CD8-positive, alpha-beta memory T cell (primary cell): Measurements from ENCODE around the gene LRP8. TPM values are rescaled to one million over a fixed set of nuclear protein-coding genes. Genes with fewer than 3 reads are reported as not detected.

ENCODE experiments used
- CTCF ChIA-PET: fragments of 350-600 bp; sonication (Branson Sonifier 250); formaldehyde crosslinking; loops from one replicate; lab custom pipeline; 2021; ENCODE audit warnings: antibody characterized with exemption; lab: Charles Lee
- POLR2A ChIA-PET: fragments of 350-600 bp; sonication (Branson Sonifier 250); formaldehyde crosslinking; loops from one replicate; lab custom pipeline; 2021; ENCODE audit warnings: antibody characterized with exemption; lab: Charles Lee
- DNase-seq, 5 donors: peaks; one replicate each; pipeline versions ENCODE4 v3.0.0 to v3.0.0-alpha.2; 2020 to 2022; ENCODE audit warnings: mixed read lengths in 1 of 5
- H3K27ac ChIP-seq: one replicate; pipeline ENCODE4 v1.7.0; 2013; ENCODE audit warnings: low read depth, mild to moderate bottlenecking, low read length, moderate library complexity
- H3K27me3 ChIP-seq: 2 replicates; pipeline ENCODE4 v1.7.0; 2013; ENCODE audit warnings: low read length, mild to moderate bottlenecking; ENCODE audit not compliant: insufficient read depth, poor library complexity, severe bottlenecking
- H3K36me3 ChIP-seq: 2 replicates; pipeline ENCODE4 v1.7.0; 2013; ENCODE audit warnings: mild to moderate bottlenecking, low read length, moderate library complexity; ENCODE audit not compliant: insufficient read depth
- H3K4me1 ChIP-seq: 2 replicates; pipeline ENCODE4 v1.7.0; 2013; ENCODE audit warnings: mild to moderate bottlenecking, low read length, moderate library complexity; ENCODE audit not compliant: insufficient read depth
- H3K4me3 ChIP-seq: 2 replicates; pipeline ENCODE4 v1.7.0; 2013; ENCODE audit warnings: mild to moderate bottlenecking, low read length
- H3K9me3 ChIP-seq: 2 replicates; pipeline ENCODE4 v1.7.0; 2013; ENCODE audit warnings: mild to moderate bottlenecking, low read length
- H3K27ac Mint-ChIP-seq, 8 donors: one replicate each; pipeline ENCODE4 v1.8.0; 2020 to 2021; ENCODE audit warnings: mixed read lengths in 8 of 8, mild to moderate bottlenecking in 6 of 8, inconsistent platforms in 3 of 8, moderate library complexity in 3 of 8
- H3K27me3 Mint-ChIP-seq, 2 donors: one replicate each; pipeline ENCODE4 v1.8.0; 2020 to 2021; ENCODE audit warnings: mixed read lengths in 2 of 2, mild to moderate bottlenecking in 1 of 2, moderate library complexity in 1 of 2
- H3K36me3 Mint-ChIP-seq, 3 donors: one replicate each; pipeline ENCODE4 v1.8.0; 2020 to 2021; ENCODE audit warnings: mixed read lengths in 3 of 3, inconsistent platforms in 1 of 3, mild to moderate bottlenecking in 1 of 3
- H3K4me1 Mint-ChIP-seq, 3 donors: one replicate each; pipeline ENCODE4 v1.8.0; 2020 to 2021; ENCODE audit warnings: mixed read lengths in 3 of 3, inconsistent platforms in 1 of 3, mild to moderate bottlenecking in 1 of 3
- H3K4me3 Mint-ChIP-seq, 7 donors: one replicate each; pipeline ENCODE4 v1.8.0; 2020 to 2021; ENCODE audit warnings: mixed read lengths in 7 of 7, mild to moderate bottlenecking in 6 of 7, moderate library complexity in 4 of 7, inconsistent platforms in 2 of 7
- H3K9me3 Mint-ChIP-seq, 5 donors: one replicate each; pipeline ENCODE4 v1.8.0; 2020 to 2022; ENCODE audit warnings: mixed read lengths in 5 of 5, mild to moderate bottlenecking in 3 of 5, moderate library complexity in 2 of 5, inconsistent platforms in 1 of 5
- polyA plus RNA-seq: library from polyadenylated mRNA; unstranded; fragments of 300-500 nt; fragmentation: Illumina TruSeq; gene quantifications from one replicate; pipeline ENCODE4 v1.2.3, GENCODE V29; 2021
- total RNA-seq, 2 experiments: library from RNA; stranded (reverse); gene quantifications; one replicate each; pipeline ENCODE4 v1.2.3, GENCODE V29; 2021

LRP8 gene
- total and polyA plus RNA-seq, 3 experiments from 2014 or later, result 2.7 to 49.7 (median 48.7) TPM

DNA sequence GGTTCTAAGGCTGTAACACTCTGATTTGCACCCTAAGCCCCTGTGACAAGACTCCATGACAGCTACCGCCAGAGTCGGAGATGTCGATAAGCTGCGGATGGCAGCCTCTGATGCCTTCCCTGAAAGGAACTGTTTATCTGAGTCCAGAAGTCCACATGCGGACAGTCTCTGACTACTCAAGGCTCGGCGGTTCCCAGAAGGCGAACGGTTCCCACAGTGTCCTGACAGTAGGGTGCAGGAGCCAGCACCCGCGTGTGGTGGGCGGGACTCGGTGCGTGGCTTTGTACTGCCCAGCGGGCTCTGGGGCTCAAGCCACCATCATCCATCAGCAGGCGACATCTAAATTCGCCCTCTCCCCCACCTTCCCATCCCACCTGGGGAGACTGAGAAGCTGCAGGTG is 30.7 kb downstream of the LRP8 start:
- no peaks in the 10 kb centered on the region for H3K27me3 Mint-ChIP-seq
- H3K4me3 ChIP-seq, result no peak overlapping the region
- peaks cover 26 to 34% (median 29%) of the 10 kb centered on the region in 3 donors for H3K4me1 Mint-ChIP-seq
- no peaks in the 10 kb centered on the region for H3K9me3 Mint-ChIP-seq
- no peak for DNase-seq
- no peaks in the 10 kb centered on the region for H3K27me3 ChIP-seq
- no peaks in the 10 kb centered on the region for H3K9me3 ChIP-seq
- no peak overlapping the region for H3K27ac ChIP-seq
- ChIA-PET POLR2A (no interaction called here), CTCF (no interaction called here)
- peak overlapping the region in 1 of 8 donors; percentile 47 for H3K27ac Mint-ChIP-seq
- H3K36me3 Mint-ChIP-seq, result peaks cover 0 to 1% (median 0%) of the 10 kb centered on the region in 3 donors
- H3K36me3 ChIP-seq, result no peaks in the 10 kb centered on the region
- H3K4me1 ChIP-seq, result peaks cover 26% of the 10 kb centered on the region
- H3K4me3 Mint-ChIP-seq, result no peak overlapping the region

DNA sequence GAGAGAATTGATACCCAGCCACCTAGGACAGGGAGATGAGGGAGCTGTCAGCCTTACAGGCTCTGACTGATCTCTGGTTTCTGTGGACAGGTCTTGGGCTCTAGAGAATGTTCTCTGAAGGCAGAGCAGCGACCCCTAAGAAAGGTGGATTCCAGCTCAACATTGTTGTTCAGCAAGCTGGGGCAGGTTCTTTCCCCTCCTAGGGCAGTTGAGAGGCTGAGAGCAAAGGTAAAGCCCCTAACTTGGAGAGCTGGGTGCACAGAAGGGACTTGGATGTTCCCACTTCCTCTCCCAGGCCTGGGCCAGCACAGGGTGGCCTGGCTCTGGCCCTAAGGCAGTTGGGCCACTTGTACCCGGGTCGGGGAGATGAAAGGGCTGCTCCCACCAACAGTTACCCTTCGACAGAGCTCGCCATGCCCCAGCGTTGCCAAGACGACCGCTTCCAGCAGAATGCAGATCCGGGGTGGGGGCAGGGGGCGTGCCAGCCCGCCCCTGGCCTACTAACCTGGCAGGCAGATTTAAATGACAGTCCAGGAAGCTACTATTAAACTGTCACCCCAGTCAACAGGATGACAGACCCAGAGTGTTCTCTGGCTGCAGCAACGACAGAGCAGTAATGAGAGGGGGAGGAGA is 31.6 kb downstream of the LRP8 start:
- DNase-seq, result no peak
- H3K36me3 Mint-ChIP-seq, result peaks cover 0 to 1% (median 0%) of the 10 kb centered on the region in 3 donors
- peak overlapping the region in 2 of 8 donors; percentile 58 to 63 for H3K27ac Mint-ChIP-seq
- no peaks in the 10 kb centered on the region for H3K27me3 Mint-ChIP-seq
- H3K4me3 Mint-ChIP-seq, result no peak overlapping the region
- no peaks in the 10 kb centered on the region for H3K36me3 ChIP-seq
- H3K4me1 Mint-ChIP-seq, result peaks cover 26 to 34% (median 32%) of the 10 kb centered on the region in 3 donors
- no peaks in the 10 kb centered on the region for H3K9me3 Mint-ChIP-seq
- peaks cover 26% of the 10 kb centered on the region for H3K4me1 ChIP-seq
- H3K9me3 ChIP-seq, result no peaks in the 10 kb centered on the region
- no peaks in the 10 kb centered on the region for H3K27me3 ChIP-seq
- H3K4me3 ChIP-seq, result no peak overlapping the region
- ChIA-PET POLR2A (no interaction called here), CTCF (no interaction called here)
- no peak overlapping the region for H3K27ac ChIP-seq

DNA sequence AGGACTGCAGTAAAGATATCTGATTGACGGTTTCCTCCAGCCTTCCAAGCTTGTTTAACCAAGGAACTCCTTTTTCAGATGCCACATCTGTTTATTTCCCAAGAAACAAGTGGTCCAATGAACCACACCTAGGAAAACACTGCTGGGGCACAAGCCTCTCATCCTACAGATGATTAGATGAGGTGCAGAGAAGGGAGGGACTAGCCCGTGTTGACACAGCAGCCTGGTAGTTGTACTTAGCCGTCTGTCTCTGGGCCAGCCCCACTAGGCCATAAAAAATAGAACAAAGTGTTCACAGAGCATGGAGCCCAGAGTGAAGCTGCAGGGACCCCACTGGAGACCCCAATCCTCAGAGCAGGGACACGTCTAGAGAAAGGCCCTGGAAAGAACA is 32.1 kb downstream of the LRP8 start:
- POLR2A ChIA-PET, result interaction anchor here (0.5 kb wide), 1 partner anchor 127 kb away, joined by 4 read pairs; no protein-coding TSS in a partner anchor
- Histone ChIP-seq H3K9me3 (no peaks in the 10 kb centered on the region), H3K36me3 (no peaks in the 10 kb centered on the region), H3K4me3 (no peak overlapping the region), H3K4me1 (peaks cover 26% of the 10 kb centered on the region), H3K27ac (no peak overlapping the region), H3K27me3 (no peaks in the 10 kb centered on the region)
- H3K27ac Mint-ChIP-seq, result peak overlapping the region in 4 of 8 donors; percentile 35 to 63 (median 60)
- CTCF ChIA-PET, result no interaction called here
- H3K27me3 Mint-ChIP-seq, result no peaks in the 10 kb centered on the region
- peaks cover 26 to 34% (median 34%) of the 10 kb centered on the region in 3 donors for H3K4me1 Mint-ChIP-seq
- H3K36me3 Mint-ChIP-seq, result peaks cover 0 to 1% (median 0%) of the 10 kb centered on the region in 3 donors
- no peak for DNase-seq
- H3K9me3 Mint-ChIP-seq, result no peaks in the 10 kb centered on the region
- no peak overlapping the region for H3K4me3 Mint-ChIP-seq

DNA sequence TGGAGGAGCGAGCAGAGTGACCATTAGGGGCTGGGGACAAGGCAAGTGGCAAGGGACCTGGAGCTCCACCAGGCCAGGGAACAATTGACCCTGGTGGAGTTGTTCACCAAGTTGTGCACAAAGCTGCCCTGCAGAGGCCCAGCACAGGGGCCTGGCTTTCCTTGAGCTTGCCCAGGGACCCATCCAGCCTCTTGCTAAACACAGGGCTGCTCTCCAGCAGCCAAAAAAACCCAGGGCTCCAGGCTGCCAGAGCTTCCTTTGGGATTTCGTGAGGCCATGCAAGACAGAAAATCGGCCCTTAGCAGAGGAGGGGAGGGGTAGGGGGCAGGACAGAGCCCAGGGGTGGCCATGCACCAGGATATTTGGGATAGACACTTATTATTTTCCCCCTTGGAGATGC is 32.6 kb downstream of the LRP8 start:
- Histone ChIP-seq H3K36me3 (no peaks in the 10 kb centered on the region), H3K27ac (no peak overlapping the region), H3K9me3 (no peaks in the 10 kb centered on the region), H3K27me3 (no peaks in the 10 kb centered on the region), H3K4me3 (no peak overlapping the region), H3K4me1 (peaks cover 26% of the 10 kb centered on the region)
- peaks cover 26 to 34% (median 34%) of the 10 kb centered on the region in 3 donors for H3K4me1 Mint-ChIP-seq
- H3K27me3 Mint-ChIP-seq, result no peaks in the 10 kb centered on the region
- POLR2A ChIA-PET, result interaction anchor here (0.5 kb wide), 1 partner anchor 127 kb away, joined by 4 read pairs; no protein-coding TSS in a partner anchor
- peaks cover 0 to 1% (median 0%) of the 10 kb centered on the region in 3 donors for H3K36me3 Mint-ChIP-seq
- peak overlapping the region in 5 of 8 donors; percentile 2 to 87 (median 63) for H3K27ac Mint-ChIP-seq
- no peak for DNase-seq
- CTCF ChIA-PET, result interaction anchor here (2.2 kb wide), 1 partner anchor 98 kb away, joined by 6 read pairs; no protein-coding TSS in a partner anchor
- no peaks in the 10 kb centered on the region for H3K9me3 Mint-ChIP-seq
- no peak overlapping the region for H3K4me3 Mint-ChIP-seq

DNA sequence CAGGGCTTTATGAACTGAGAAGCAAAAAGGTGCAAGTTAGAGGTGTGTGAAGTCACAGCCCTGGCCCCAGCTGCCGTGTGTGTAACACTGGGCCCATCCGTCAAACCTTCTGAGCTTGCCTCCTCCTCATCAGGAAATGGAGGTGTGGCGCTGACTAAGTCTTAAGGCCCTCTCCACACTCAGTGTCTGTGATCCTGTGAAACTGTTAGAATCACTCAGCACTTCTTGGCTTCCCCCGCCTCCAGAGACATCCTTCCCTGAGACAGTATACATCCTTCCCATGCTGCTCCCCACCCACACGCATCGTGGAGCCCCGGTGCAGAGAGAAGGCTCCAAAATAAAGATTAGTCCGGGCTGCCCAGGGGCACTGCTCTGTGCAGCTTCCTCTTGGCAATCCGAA is 33.3 kb downstream of the LRP8 start:
- Histone ChIP-seq H3K27ac (no peak overlapping the region), H3K4me3 (no peak overlapping the region), H3K4me1 (peaks cover 26% of the 10 kb centered on the region), H3K27me3 (no peaks in the 10 kb centered on the region), H3K36me3 (no peaks in the 10 kb centered on the region), H3K9me3 (no peaks in the 10 kb centered on the region)
- Mint-ChIP-seq H3K27me3 (no peaks in the 10 kb centered on the region), H3K4me1 (peaks cover 26 to 34% (median 34%) of the 10 kb centered on the region in 3 donors), H3K27ac (peak overlapping the region; percentile 60 to 93 (median 75)), H3K36me3 (peaks cover 0 to 4% (median 2%) of the 10 kb centered on the region in 3 donors), H3K4me3 (peak overlapping the region in 4 of 7 donors; percentile 34 to 56 (median 50)), H3K9me3 (no peaks in the 10 kb centered on the region)
- peak in 2 of 5 donors; percentile 19 to 54 for DNase-seq
- POLR2A ChIA-PET, result no interaction called here
- CTCF ChIA-PET, result interaction anchor here (1.0 to 2.2 kb wide), 2 partner anchors 16 to 99 kb away, joined by 3 to 6 read pairs; no protein-coding TSS in a partner anchor

DNA sequence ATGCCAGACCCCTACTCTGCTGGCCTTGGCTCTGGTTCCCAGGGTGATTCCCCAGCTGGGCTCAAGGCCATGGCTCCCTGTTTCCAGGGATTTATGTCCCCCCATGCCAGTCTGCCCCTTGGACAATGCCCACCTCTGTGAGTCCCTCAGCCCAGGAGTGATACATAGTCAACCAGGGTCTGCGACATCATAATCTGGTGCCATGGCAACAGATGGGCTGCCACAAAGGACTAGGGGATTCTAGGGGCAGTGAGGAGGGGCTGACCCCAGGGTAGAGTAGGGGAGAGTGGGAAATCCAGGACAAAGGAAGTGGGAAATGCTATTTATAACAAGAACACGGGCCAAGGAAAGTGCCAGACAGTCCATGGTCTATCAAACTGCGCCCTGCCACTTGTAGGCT is 33.8 kb downstream of the LRP8 start:
- Mint-ChIP-seq H3K27me3 (no peaks in the 10 kb centered on the region), H3K27ac (peak overlapping the region; percentile 56 to 94 (median 75)), H3K36me3 (peaks cover 0 to 4% (median 4%) of the 10 kb centered on the region in 3 donors), H3K9me3 (no peaks in the 10 kb centered on the region), H3K4me1 (peaks cover 26 to 34% (median 34%) of the 10 kb centered on the region in 3 donors), H3K4me3 (peak overlapping the region in 1 of 7 donors; percentile 20)
- Histone ChIP-seq H3K27ac (no peak overlapping the region), H3K9me3 (no peaks in the 10 kb centered on the region), H3K36me3 (no peaks in the 10 kb centered on the region), H3K27me3 (no peaks in the 10 kb centered on the region), H3K4me1 (peaks cover 26% of the 10 kb centered on the region), H3K4me3 (no peak overlapping the region)
- ChIA-PET POLR2A (no interaction called here), CTCF (interaction anchor here (1.0 to 2.2 kb wide), 2 partner anchors 15 to 99 kb away, joined by 3 to 6 read pairs; no protein-coding TSS in a partner anchor)
- no peak for DNase-seq

DNA sequence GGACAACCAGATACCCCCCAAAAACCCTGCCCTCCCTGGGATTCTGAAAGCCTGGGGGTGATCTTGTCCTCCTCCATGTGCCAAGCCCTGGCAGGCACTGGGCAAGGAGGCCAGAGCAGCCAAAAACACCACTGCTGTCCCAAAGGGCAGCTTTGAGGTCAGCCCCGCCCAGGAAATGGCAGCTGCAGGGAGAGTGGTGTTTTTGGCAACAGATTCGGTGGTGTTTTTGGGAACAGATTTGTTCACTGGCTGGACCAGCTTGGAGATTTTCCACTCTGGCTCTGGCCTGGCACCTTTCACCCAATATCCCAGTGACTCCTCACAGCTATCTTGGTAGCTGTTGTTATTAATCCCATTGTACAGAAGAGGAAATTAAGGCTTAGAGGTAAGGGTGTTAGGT is 34.7 kb downstream of the LRP8 start:
- H3K36me3 Mint-ChIP-seq, result peaks cover 0 to 6% (median 5%) of the 10 kb centered on the region in 3 donors
- H3K27me3 Mint-ChIP-seq, result no peaks in the 10 kb centered on the region
- H3K27me3 ChIP-seq, result no peaks in the 10 kb centered on the region
- H3K36me3 ChIP-seq, result no peaks in the 10 kb centered on the region
- H3K4me1 Mint-ChIP-seq, result peaks cover 26 to 34% (median 34%) of the 10 kb centered on the region in 3 donors
- H3K27ac Mint-ChIP-seq, result peak overlapping the region in 6 of 8 donors; percentile 58 to 83 (median 71)
- DNase-seq, result no peak
- no peak overlapping the region for H3K27ac ChIP-seq
- POLR2A ChIA-PET, result no interaction called here
- no peaks in the 10 kb centered on the region for H3K9me3 Mint-ChIP-seq
- peaks cover 26% of the 10 kb centered on the region for H3K4me1 ChIP-seq
- CTCF ChIA-PET, result interaction anchor here (2.2 kb wide), 1 partner anchor 100 kb away, joined by 6 read pairs; no protein-coding TSS in a partner anchor
- peak overlapping the region in 3 of 7 donors; percentile 15 to 51 (median 46) for H3K4me3 Mint-ChIP-seq
- no peaks in the 10 kb centered on the region for H3K9me3 ChIP-seq
- no peak overlapping the region for H3K4me3 ChIP-seq

DNA sequence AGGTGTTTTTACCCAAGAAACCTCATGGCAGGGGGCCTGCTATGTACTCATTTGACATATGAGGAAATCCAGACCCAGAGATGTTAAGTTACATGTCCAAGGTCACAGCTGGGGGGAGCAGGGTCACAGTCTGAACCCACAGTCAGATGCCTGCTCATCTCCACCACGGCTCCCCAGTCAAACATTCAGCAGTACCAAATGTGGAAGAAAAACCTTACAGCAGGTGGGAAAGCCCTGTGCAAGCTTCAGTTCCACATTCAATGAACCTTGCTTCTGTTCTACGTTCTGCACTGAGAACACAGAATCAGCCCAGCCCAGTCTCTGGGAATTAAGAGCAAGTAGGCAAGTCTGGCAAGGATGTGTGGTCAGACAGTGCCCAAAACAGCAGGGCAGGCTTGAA is 35.2 kb downstream of the LRP8 start:
- Mint-ChIP-seq H3K27ac (peak overlapping the region in 7 of 8 donors; percentile 11 to 94 (median 79)), H3K9me3 (no peaks in the 10 kb centered on the region), H3K4me1 (peaks cover 26 to 34% (median 34%) of the 10 kb centered on the region in 3 donors), H3K27me3 (no peaks in the 10 kb centered on the region), H3K4me3 (peak overlapping the region in 1 of 7 donors; percentile 20), H3K36me3 (peaks cover 0 to 6% (median 5%) of the 10 kb centered on the region in 3 donors)
- Histone ChIP-seq H3K4me3 (no peak overlapping the region), H3K27me3 (no peaks in the 10 kb centered on the region), H3K36me3 (no peaks in the 10 kb centered on the region), H3K9me3 (no peaks in the 10 kb centered on the region), H3K4me1 (peaks cover 26% of the 10 kb centered on the region), H3K27ac (no peak overlapping the region)
- ChIA-PET POLR2A (no interaction called here), CTCF (interaction anchor here (0.6 kb wide), 1 partner anchor 14 kb away, joined by 3 read pairs; no protein-coding TSS in a partner anchor)
- no peak for DNase-seq
